Neural cell (in vitro differentiated cells): ENCODE measurements around the gene EPHA6. TPM values are rescaled to one million over a fixed set of nuclear protein-coding genes. Genes with fewer than 3 reads are reported as not detected.

Experiments
- H2AFZ ChIP-seq: fragments of 200-600, 300-800 bp; sonication (generic), shearing (Covaris generic); 2 replicates; pipeline ENCODE4 v1.6.0; 2014; ENCODE audit warnings: low read depth, mild to moderate bottlenecking, antibody characterized with exemption, low read length, moderate library complexity
- H3F3A ChIP-seq: fragments of 200-600 bp; shearing (Covaris generic); 2 replicates; pipeline ENCODE4 v1.6.1; 2016; ENCODE audit warnings: mild to moderate bottlenecking, moderate library complexity, mixed read lengths, antibody characterized with exemption, low read length; ENCODE audit not compliant: insufficient read depth, poor library complexity, severe bottlenecking
- H3K27ac ChIP-seq: fragments of 200-600, 300-800 bp; sonication (generic), shearing (Covaris generic); 2 replicates; pipeline ENCODE4 v1.5.1; 2014; ENCODE audit warnings: mild to moderate bottlenecking, low read length, moderate library complexity
- H3K27me3 ChIP-seq: fragments of 300-800, 200-600 bp; sonication (generic), shearing (Covaris generic); 2 replicates; pipeline ENCODE4 v1.6.0; 2014; ENCODE audit warnings: mild to moderate bottlenecking, low read depth, low read length, moderate library complexity; ENCODE audit not compliant: insufficient read depth
- H3K36me3 ChIP-seq: fragments of 300-800, 200-600 bp; sonication (generic), shearing (Covaris generic); 2 replicates; pipeline ENCODE4 v1.5.1; 2014; ENCODE audit warnings: mild to moderate bottlenecking, antibody characterized with exemption, low read length, moderate library complexity; ENCODE audit not compliant: insufficient read depth
- H3K4me2 ChIP-seq: fragments of 300-800, 200-600 bp; sonication (generic), shearing (Covaris generic); 2 replicates; pipeline ENCODE4 v1.6.0; 2014; ENCODE audit warnings: mild to moderate bottlenecking, low read length
- H3K4me3 ChIP-seq: fragments of 300-800, 200-600 bp; sonication (generic), shearing (Covaris generic); 2 replicates; pipeline ENCODE4 v1.5.1; 2014; ENCODE audit warnings: mild to moderate bottlenecking, low read length, moderate library complexity
- H3K79me2 ChIP-seq: fragments of 200-600 bp; shearing (Covaris generic); replicated peaks from 2 replicates; pipeline ENCODE4 v1.6.0; 2014; ENCODE audit warnings: mild to moderate bottlenecking, low read length, moderate library complexity; ENCODE audit not compliant: insufficient read depth
- H3K9ac ChIP-seq: fragments of 300-800, 200-600 bp; sonication (generic), shearing (Covaris generic); 2 replicates; pipeline ENCODE4 v1.6.1; 2016; ENCODE audit warnings: mild to moderate bottlenecking, low read length, mixed read lengths
- H3K9me2 ChIP-seq: fragments of 200-600 bp; shearing (Covaris generic); 2 replicates; pipeline ENCODE4 v1.6.1; 2016; ENCODE audit warnings: mild to moderate bottlenecking, low read length, mixed read lengths; ENCODE audit not compliant: insufficient read depth
- H3K9me3 ChIP-seq: fragments of 200-600, 300-800 bp; sonication (generic), shearing (Covaris generic); 2 replicates; pipeline ENCODE4 v1.6.1; 2016; ENCODE audit warnings: mild to moderate bottlenecking, mixed run types, low read length, moderate library complexity, mixed read lengths
- H4K20me1 ChIP-seq: fragments of 200-600 bp; shearing (Covaris generic); 2 replicates; pipeline ENCODE4 v1.6.1; 2016; ENCODE audit warnings: mild to moderate bottlenecking, mixed run types; ENCODE audit not compliant: insufficient read depth
- CTCF ChIP-seq: fragments of 450-650 bp; IDR thresholded peaks from 2 replicates; pipeline ENCODE4 v1.5.1; 2014; ENCODE audit warnings: antibody characterized with exemption, mild to moderate bottlenecking, moderate library complexity; ENCODE audit not compliant: poor library complexity, severe bottlenecking
- EP300 ChIP-seq: fragments of 450-650 bp; conservative IDR thresholded peaks from 2 replicates; pipeline ENCODE4 v1.6.1; 2014; ENCODE audit warnings: antibody characterized with exemption, mild to moderate bottlenecking, moderate library complexity; ENCODE audit not compliant: poor library complexity, severe bottlenecking
- EZH2 ChIP-seq: fragments of 200-600, 300-800 bp; shearing (Covaris generic), sonication (generic); IDR thresholded peaks from 2 replicates; pipeline ENCODE4 v1.6.1; 2014; ENCODE audit warnings: antibody characterized with exemption, low read length, borderline replicate concordance, mild to moderate bottlenecking; ENCODE audit not compliant: insufficient read depth, poor library complexity, severe bottlenecking
- MXI1 ChIP-seq: fragments of 450-650 bp; conservative IDR thresholded peaks from 2 replicates; pipeline ENCODE4 v1.6.1; 2014; ENCODE audit warnings: antibody characterized with exemption, mild to moderate bottlenecking; ENCODE audit not compliant: poor library complexity, severe bottlenecking
- POLR2AphosphoS5 ChIP-seq: IDR thresholded peaks from 2 replicates; pipeline ENCODE4 v1.6.1; 2012
- RAD21 ChIP-seq: fragments of 450-650 bp; conservative IDR thresholded peaks from 2 replicates; pipeline ENCODE4 v1.6.1; 2014; ENCODE audit warnings: antibody characterized with exemption, mild to moderate bottlenecking, moderate library complexity
- SMC3 ChIP-seq: fragments of 450-650 bp; conservative IDR thresholded peaks from 2 replicates; pipeline ENCODE4 v1.6.1; 2014; ENCODE audit warnings: antibody characterized with exemption, mild to moderate bottlenecking, moderate library complexity; ENCODE audit not compliant: poor library complexity
- TAF1 ChIP-seq: IDR thresholded peaks from 2 replicates; pipeline ENCODE4 v1.6.1; 2012; ENCODE audit warnings: low read depth
- polyA plus RNA-seq: library from polyadenylated mRNA; depleted of rRNA; stranded (reverse); fragments of >200 nt; gene quantifications from 2 replicates; pipeline ENCODE4 v1.2.3, GENCODE V29; 2014
- TF ChIP-seq, protein P1 (sequence below): IDR thresholded peaks from 2 replicates; pipeline ENCODE4 v1.6.1; 2012; ENCODE audit warnings: borderline replicate concordance

EPHA6 gene
- polyA plus RNA-seq, 1 donor from 2014 or later: 0.56 TPM

DNA sequence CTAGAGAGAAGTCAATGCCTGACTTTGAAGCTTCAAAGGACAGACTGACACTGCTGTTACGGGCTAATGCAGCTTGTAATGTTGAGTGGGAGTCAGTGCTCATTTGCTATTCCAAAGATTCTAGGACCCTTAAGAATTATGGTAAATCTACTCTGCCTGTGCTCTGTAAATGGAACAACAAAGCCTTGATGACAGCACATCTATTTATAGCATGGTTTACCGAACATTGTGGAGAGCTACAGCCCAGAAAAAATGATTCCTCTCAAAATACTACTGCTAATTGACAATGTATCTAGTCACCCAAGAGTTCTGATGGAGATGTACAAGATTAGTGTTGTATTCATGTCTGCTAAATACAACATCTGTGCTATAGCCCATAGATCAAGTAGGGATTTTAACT lies 262.3 kb downstream of the EPHA6 start:
- Histone ChIP-seq H3K4me2 (no peak overlapping the region), H3K9me2 (no peaks in the 10 kb centered on the region), H3K4me3 (no peak overlapping the region), H3K27ac (no peak overlapping the region), H2AFZ (no peak overlapping the region), H3K79me2 (no peaks in the 10 kb centered on the region), H4K20me1 (no peaks in the 10 kb centered on the region), H3F3A (no peaks in the 10 kb centered on the region), H3K27me3 (no peaks in the 10 kb centered on the region), H3K9me3 (no peaks in the 10 kb centered on the region), H3K36me3 (no peaks in the 10 kb centered on the region), H3K9ac (no peak overlapping the region)
- no peak for TF ChIP-seq EZH2
- TF ChIP-seq SMC3: no peak
- no peak for TF ChIP-seq POLR2AphosphoS5
- TF ChIP-seq, protein P1, sequence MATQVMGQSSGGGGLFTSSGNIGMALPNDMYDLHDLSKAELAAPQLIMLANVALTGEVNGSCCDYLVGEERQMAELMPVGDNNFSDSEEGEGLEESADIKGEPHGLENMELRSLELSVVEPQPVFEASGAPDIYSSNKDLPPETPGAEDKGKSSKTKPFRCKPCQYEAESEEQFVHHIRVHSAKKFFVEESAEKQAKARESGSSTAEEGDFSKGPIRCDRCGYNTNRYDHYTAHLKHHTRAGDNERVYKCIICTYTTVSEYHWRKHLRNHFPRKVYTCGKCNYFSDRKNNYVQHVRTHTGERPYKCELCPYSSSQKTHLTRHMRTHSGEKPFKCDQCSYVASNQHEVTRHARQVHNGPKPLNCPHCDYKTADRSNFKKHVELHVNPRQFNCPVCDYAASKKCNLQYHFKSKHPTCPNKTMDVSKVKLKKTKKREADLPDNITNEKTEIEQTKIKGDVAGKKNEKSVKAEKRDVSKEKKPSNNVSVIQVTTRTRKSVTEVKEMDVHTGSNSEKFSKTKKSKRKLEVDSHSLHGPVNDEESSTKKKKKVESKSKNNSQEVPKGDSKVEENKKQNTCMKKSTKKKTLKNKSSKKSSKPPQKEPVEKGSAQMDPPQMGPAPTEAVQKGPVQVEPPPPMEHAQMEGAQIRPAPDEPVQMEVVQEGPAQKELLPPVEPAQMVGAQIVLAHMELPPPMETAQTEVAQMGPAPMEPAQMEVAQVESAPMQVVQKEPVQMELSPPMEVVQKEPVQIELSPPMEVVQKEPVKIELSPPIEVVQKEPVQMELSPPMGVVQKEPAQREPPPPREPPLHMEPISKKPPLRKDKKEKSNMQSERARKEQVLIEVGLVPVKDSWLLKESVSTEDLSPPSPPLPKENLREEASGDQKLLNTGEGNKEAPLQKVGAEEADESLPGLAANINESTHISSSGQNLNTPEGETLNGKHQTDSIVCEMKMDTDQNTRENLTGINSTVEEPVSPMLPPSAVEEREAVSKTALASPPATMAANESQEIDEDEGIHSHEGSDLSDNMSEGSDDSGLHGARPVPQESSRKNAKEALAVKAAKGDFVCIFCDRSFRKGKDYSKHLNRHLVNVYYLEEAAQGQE: no peak
- no peak for TF ChIP-seq EP300
- TF ChIP-seq RAD21: no peak
- no peak for TF ChIP-seq MXI1
- TF ChIP-seq TAF1: no peak
- no peak for TF ChIP-seq CTCF

- no peaks in the 10 kb centered on the region for H3K9me3 ChIP-seq
- H3K4me3 ChIP-seq: no peak overlapping the region
- H2AFZ ChIP-seq: no peak overlapping the region
- no peak for TF ChIP-seq SMC3
- TF ChIP-seq EZH2: no peak
- no peak for TF ChIP-seq MXI1
- TF ChIP-seq EP300: no peak
- no peak for TF ChIP-seq RAD21
- TF ChIP-seq, protein P1: no peak
- no peak for TF ChIP-seq TAF1
- TF ChIP-seq POLR2AphosphoS5: no peak
- TF ChIP-seq CTCF: no peak
- no peaks in the 10 kb centered on the region for H3K9me2 ChIP-seq
- H3K4me2 ChIP-seq: no peak overlapping the region
- H3K9ac ChIP-seq: no peak overlapping the region
- H3K79me2 ChIP-seq: no peaks in the 10 kb centered on the region
- H3K27me3 ChIP-seq: no peaks in the 10 kb centered on the region
- no peak overlapping the region for H3K27ac ChIP-seq
- H4K20me1 ChIP-seq: no peaks in the 10 kb centered on the region
- no peaks in the 10 kb centered on the region for H3F3A ChIP-seq
- no peaks in the 10 kb centered on the region for H3K36me3 ChIP-seq
These were observed 275.2 kb downstream of the EPHA6 start for GRCh38 chr3:97089621-97090020.
